Activated naive CD4-positive, alpha-beta T cell treated with anti-CD3 and anti-CD28 coated beads for 36 hours (primary cell): Measurements from ENCODE around the gene GOLGA2. TPM values are rescaled to one million over a fixed set of nuclear protein-coding genes. Genes with fewer than 3 reads are reported as not detected.

ENCODE experiments used
- CTCF ChIA-PET: fragments of 350-600 bp; sonication (Branson Sonifier 250); formaldehyde crosslinking; loops from one replicate; lab custom pipeline; 2021; ENCODE audit warnings: antibody characterized with exemption; lab: Charles Lee
- DNase-seq: peaks from one replicate; pipeline ENCODE4 v3.0.0-alpha.2; 2020
- H3K27ac Mint-ChIP-seq: one replicate; pipeline ENCODE4 v1.8.0; 2021; ENCODE audit warnings: mild to moderate bottlenecking, mixed read lengths
- H3K27me3 Mint-ChIP-seq: one replicate; pipeline ENCODE4 v1.8.0; 2021; ENCODE audit warnings: low read depth, mixed read lengths
- H3K36me3 Mint-ChIP-seq: one replicate; pipeline ENCODE4 v1.8.0; 2021; ENCODE audit warnings: low read depth, mixed read lengths
- H3K4me1 Mint-ChIP-seq: one replicate; pipeline ENCODE4 v1.8.0; 2021; ENCODE audit warnings: low read depth, mixed read lengths
- H3K4me3 Mint-ChIP-seq: one replicate; pipeline ENCODE4 v1.8.0; 2021; ENCODE audit warnings: mild to moderate bottlenecking, moderate library complexity, mixed read lengths
- H3K9me3 Mint-ChIP-seq: one replicate; pipeline ENCODE4 v1.8.0; 2021; ENCODE audit warnings: mixed read lengths
- intact Hi-C: fragments of 100-400 bp; cut with micrococcal nuclease; formaldehyde crosslinking; loops from one replicate; pipeline ENCODE4 v1.15.1; 2023
- microRNA-seq: library from miRNA; unstranded; fragments of <30 nt; microRNA quantifications from one replicate; pipeline ENCODE4 v1.2.0, GENCODE V29; 2022; ENCODE audit warnings: borderline microRNAs expressed, borderline replicate concordance
- total RNA-seq, 2 experiments: library from RNA; stranded (reverse); gene quantifications; one replicate each; pipeline ENCODE4 v1.2.3, GENCODE V29; 2021

Gene GOLGA2
- total RNA-seq, 2 experiments from 2014 or later, result 33.3 to 34.4 TPM

- peaks cover 2% of the 10 kb centered on the region for H3K4me1 Mint-ChIP-seq
- CTCF ChIA-PET, result no interaction called here
These were observed 66.7 kb downstream of the GOLGA2 start for GRCh38 chr9:128208946-128209669.

GRCh38 chr9:128208386-128208785 lies 67.4 kb downstream of the GOLGA2 start:
- Mint-ChIP-seq H3K4me1 (peaks cover 6% of the 10 kb centered on the region), H3K27me3 (peaks cover 11% of the 10 kb centered on the region), H3K9me3 (no peaks in the 10 kb centered on the region), H3K27ac (no peak overlapping the region), H3K4me3 (no peak overlapping the region), H3K36me3 (no peaks in the 10 kb centered on the region)
- CTCF ChIA-PET, result no interaction called here
- intact Hi-C loops, result no loop called here
- DNase-seq, result no peak

More at GRCh38 chr9:128208946-128209669, 66.7 kb downstream of the GOLGA2 start:
- Mint-ChIP-seq H3K36me3 (no peaks in the 10 kb centered on the region), H3K9me3 (no peaks in the 10 kb centered on the region), H3K4me3 (no peak overlapping the region), H3K27ac (no peak overlapping the region), H3K27me3 (peaks cover 10% of the 10 kb centered on the region)
- intact Hi-C loops, result no loop called here
- DNase-seq, result no peak

GRCh38 chr9:128206916-128207910 lies 68.6 kb downstream of the GOLGA2 start:
- Mint-ChIP-seq H3K4me1 (peaks cover 12% of the 10 kb centered on the region), H3K36me3 (no peaks in the 10 kb centered on the region), H3K27ac (no peak overlapping the region), H3K9me3 (no peaks in the 10 kb centered on the region), H3K4me3 (no peak overlapping the region), H3K27me3 (peaks cover 10% of the 10 kb centered on the region)
- intact Hi-C loops, result no loop called here
- CTCF ChIA-PET, result interaction anchor here (1.5 kb wide), 1 partner anchor 16 kb away, joined by 4 read pairs; the partner anchor contains the start of gene CIZ1
- DNase-seq, result no peak

- Mint-ChIP-seq H3K9me3 (no peaks in the 10 kb centered on the region), H3K4me3 (no peak overlapping the region), H3K36me3 (no peaks in the 10 kb centered on the region), H3K27ac (no peak overlapping the region), H3K4me1 (peaks cover 12% of the 10 kb centered on the region), H3K27me3 (peaks cover 8% of the 10 kb centered on the region)
- DNase-seq, result no peak
- CTCF ChIA-PET, result interaction anchor here (1.5 kb wide), 1 partner anchor 15 kb away, joined by 4 read pairs; the partner anchor contains the start of gene CIZ1
- intact Hi-C loops, result no loop called here
These were observed 69.3 kb downstream of the GOLGA2 start for GRCh38 chr9:128206484-128206883.

Small RNA genes within 50 kb of the gene (microRNA-seq; reads per million reads assigned to microRNA genes)
- gene MIR199B (8.8 reads per million, percentile 16 among the genes with 10 or more reads in this experiment), gene MIR3154 (not detected)

Other genes with a start within 250 kb of the GOLGA2 start
- gene NAIF1, start 208.7 kb downstream of the GOLGA2 start, total RNA-seq, result 10 to 100 TPM; 12.3 to 12.8 TPM
- 10 to 100 TPM; 12.0 to 12.7 TPM for gene SLC25A25, start 207.8 kb downstream of the GOLGA2 start, total RNA-seq
- 10 to 100 TPM; 47.6 to 48.4 TPM for gene PTGES2, start 148.3 kb downstream of the GOLGA2 start, total RNA-seq
- not detected for gene LCN2, start 126.6 kb downstream of the GOLGA2 start, total RNA-seq
- gene BBLN, start 115.7 kb downstream of the GOLGA2 start, total RNA-seq, result 10 to 100 TPM; 73.3 to 77.7 TPM
- 10 to 100 TPM; 79.5 to 82.8 TPM for gene CIZ1, start 84.4 kb downstream of the GOLGA2 start, total RNA-seq
- under 1 TPM; 0.07 to 0.77 TPM for gene DNM1, start 72.6 kb downstream of the GOLGA2 start, total RNA-seq
- 10 to 100 TPM; 13.3 to 15.5 TPM for gene SWI5, start 269 bp upstream of the GOLGA2 start, total RNA-seq
- gene TRUB2, start 46.4 kb upstream of the GOLGA2 start, total RNA-seq, result 10 to 100 TPM; 28.0 to 29.4 TPM
- gene COQ4, start 46.8 kb upstream of the GOLGA2 start, total RNA-seq, result 10 to 100 TPM; 27.8 to 29.6 TPM
- 1 to 10 TPM; 5.7 to 6.8 TPM for gene SLC27A4, start 64.5 kb upstream of the GOLGA2 start, total RNA-seq
- 10 to 100 TPM; 44.4 to 45.2 TPM for gene URM1, start 95.4 kb upstream of the GOLGA2 start, total RNA-seq
- under 1 TPM; 0.33 to 0.57 TPM for gene CERCAM, start 144.8 kb upstream of the GOLGA2 start, total RNA-seq
- 10 to 100 TPM; 73.6 to 73.7 TPM for gene ODF2, start 180.0 kb upstream of the GOLGA2 start, total RNA-seq
- gene GLE1, start 228.7 kb upstream of the GOLGA2 start, total RNA-seq, result 10 to 100 TPM; 48.7 to 51.6 TPM